HG02870 (cell line): Measurements from ENCODE around the gene ANKRD16.
A peak's percentile ranks its signal among the peaks of the same experiment; 100 is the strongest.
"Not testable (repeated sequence)": the region's sequence is repeated elsewhere in the genome, so short reads cannot be mapped to it uniquely, and the experiment has no call there.

Source experiments
- ATAC-seq: cut with Tn5 transposase; IDR thresholded peaks from one replicate; pipeline ENCODE4 v1.9.1; 2021; ENCODE audit warnings: mild to moderate bottlenecking, moderate library complexity; ENCODE audit not compliant: unreplicated experiment

ANKRD16 gene

GRCh38 chr10:5877041-5877440 lies 12.7 kb downstream of the ANKRD16 start:
- ATAC-seq, result not testable (repeated sequence)

- ATAC-seq, result no peak
Measured at GRCh38 chr10:5876181-5876768, 13.4 kb downstream of the ANKRD16 start.

DNA sequence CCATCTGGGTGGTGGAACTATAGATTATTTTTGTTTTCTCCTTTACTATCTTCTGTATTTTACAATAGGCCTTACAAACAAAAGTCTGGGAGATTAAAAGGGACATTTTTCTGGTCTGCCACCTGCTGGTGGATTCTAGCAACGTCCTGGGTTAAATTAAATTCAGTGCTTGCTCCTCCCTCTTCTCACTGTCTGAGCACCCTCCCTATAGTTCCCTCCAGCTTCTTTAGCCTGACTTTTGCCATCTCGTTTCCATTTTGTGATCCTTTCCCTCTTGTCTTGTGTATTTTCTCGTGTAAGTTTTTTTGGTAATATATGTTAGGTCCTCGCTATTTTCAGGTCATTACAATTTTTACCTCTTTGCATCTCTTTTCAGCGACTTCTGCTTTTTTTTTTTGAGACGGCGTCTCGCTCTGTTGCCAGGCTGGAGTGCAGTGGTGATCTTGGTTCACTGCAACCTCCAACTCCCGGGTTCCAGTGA lies 16.1 kb downstream of the ANKRD16 start:
- peak; percentile 70 for ATAC-seq

DNA sequence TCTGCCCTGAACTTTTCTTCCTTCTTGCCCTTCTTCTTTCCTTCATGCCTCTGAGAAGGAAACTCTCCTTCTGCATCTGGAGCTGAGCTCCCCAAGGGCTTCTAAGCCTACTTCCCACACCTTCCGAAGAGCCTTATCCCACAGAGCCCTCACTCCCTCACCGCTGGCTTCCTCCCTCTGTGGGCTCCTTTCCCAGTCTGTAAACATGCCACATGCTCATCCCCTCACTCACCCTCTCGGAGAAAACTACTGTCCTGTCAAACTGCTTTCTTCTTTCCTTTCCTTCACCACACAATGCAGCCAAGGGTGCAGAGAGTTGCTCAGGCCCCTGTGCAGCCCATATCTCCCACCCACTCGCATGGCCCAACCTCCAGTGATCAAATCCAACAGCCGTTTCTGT lies 18.1 kb downstream of the ANKRD16 start:
- ATAC-seq, result no peak

DNA sequence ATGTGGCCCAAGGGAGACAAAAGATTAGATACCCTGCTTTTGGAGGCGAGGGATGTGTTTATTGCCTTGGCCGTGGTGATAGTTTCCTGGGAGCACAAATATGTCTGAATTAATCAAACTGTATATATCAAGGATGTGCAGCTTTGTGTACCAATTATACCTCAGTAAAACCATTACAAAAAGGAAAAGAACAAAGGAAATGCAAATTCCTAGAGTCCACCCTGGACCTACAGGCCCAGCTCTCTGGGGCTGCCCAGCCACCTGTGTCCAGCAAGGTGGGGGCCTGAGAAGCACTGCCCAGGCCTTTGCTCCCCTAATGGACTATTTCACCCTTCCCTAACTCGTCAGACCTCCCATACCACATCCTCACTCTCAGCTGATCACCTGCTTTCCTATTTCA lies 20.5 kb downstream of the ANKRD16 start:
- ATAC-seq, result no peak

DNA sequence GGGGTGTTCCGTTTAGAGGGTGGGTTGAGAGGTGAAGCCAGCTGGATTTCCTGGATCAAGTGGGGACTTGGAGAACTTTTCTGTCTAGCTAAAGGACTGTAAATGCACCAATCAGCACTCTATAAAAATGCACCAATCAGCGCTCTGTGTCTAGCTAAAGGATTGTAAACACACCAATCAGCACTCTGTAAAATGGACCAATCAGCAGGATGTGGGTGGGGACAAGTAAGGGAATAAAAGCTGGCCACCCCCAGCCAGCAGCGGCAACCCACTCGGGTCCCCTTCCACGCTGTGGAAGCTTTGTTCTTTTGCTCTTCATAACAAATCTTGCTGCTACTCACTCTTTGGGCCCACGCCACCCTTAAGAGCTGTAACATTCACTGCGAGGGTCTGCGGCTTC lies 21.3 kb downstream of the ANKRD16 start:
- not testable (repeated sequence) for ATAC-seq

DNA sequence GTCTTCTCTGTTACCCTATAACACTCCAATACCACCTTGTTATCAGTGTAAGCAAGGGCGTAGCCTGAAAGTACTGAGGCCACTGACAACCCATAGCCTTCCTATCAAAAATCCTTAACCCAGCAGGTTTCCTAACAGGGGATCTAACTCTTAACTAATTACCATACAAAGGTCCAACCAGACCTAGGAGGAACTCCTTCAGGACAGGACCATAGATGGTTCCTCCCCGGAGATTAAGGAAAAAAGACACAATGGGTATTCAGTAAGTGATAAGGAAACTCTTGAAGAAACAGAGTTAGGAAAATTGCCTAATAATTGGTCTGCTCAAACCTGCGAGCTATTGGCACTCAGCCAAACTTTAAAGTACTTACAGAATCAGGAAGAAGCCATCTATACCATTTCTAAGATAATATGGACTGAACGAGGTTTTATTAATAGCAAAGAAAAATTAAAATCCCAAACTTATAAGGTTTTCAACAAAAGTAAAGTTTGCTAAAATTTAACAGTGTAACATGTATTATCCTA lies 22.5 kb downstream of the ANKRD16 start:
- ATAC-seq, result not testable (repeated sequence)

- not testable (repeated sequence) for ATAC-seq
Measured at GRCh38 chr10:5866451-5867081, 23.1 kb downstream of the ANKRD16 start.

DNA sequence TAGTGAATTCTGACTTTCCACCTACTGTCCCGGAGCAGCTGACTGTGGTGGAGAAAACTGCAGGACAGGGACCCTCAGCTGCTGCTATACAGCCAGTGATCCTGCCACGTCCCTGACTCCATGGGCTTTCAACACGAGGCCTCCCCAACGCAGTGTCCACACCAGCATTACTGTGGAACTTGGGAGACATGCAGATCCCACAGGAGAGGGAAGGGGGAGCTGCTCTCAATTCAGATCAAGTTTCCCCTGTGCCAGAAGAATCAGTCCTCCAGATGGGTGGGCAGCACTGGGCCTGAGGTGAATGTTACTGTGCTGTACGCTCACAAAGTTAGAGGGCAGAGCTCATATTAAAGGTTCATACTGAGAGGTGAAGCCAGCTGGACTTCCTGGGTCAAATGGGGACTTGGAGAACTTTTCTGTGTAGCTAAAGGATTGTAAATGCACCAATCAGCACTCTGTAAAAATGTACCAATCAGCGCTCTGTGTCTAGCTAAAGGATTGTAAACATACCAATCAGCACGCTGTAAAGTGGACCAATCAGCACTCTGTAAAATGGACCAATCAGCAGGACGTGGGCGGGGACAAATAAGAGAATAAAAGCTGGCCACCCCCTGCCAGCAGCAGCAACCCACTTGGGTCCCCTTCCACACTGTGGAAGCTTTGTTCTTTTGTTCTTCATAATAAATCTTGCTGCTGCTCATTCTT lies 26.6 kb downstream of the ANKRD16 start:
- not testable (repeated sequence) for ATAC-seq

GRCh38 chr10:5862360-5862961 lies 27.2 kb downstream of the ANKRD16 start:
- ATAC-seq, result peak; percentile 95

GRCh38 chr10:5860066-5860465 lies 29.6 kb downstream of the ANKRD16 start:
- no peak for ATAC-seq

- no peak for ATAC-seq
Measured at GRCh38 chr10:5858811-5859210, 30.9 kb downstream of the ANKRD16 start.

- ATAC-seq, result no peak
Measured at GRCh38 chr10:5856701-5857004, 33.0 kb downstream of the ANKRD16 start.

- ATAC-seq, result no peak
Measured at GRCh38 chr10:5855979-5856700, 33.6 kb downstream of the ANKRD16 start.

- ATAC-seq, result no peak
Measured at GRCh38 chr10:5854131-5854475, 35.6 kb downstream of the ANKRD16 start.

GRCh38 chr10:5846667-5847066 lies 43.0 kb downstream of the ANKRD16 start:
- ATAC-seq, result not testable (repeated sequence)

DNA sequence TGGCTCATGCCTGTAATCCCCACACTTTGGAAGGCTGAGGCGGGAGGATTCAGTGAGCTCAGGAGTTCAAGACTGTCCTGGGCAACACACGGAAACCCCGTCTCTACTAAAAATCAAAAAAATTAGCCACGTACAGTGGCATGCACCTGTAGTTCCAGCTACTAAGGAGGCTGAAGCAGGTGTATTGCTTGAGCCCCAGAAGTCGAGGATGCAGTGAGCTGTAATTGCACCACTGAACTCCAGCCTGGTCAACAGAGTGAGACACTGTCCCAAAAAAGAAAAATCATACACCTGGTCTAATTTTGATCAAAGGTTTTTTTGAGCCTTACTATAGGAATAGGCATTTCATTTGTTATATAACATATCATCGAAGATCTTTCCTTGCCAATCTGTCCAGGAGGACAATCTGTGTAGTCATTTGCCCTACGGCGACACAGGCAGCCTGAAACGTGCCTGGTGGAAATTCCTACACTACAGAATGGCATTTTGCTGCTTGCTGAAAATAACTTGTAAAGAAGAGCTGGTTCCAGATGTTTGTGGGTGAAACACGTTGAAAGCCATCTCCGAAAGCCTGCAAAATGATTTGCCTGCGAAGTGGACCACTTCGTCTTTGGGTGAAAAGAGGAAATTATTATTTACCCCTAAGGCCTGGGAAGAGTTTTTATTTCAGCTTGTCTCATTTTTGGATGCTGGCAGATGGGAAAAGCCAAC lies 45.2 kb downstream of the ANKRD16 start:
- ATAC-seq, result no peak

GRCh38 chr10:5843686-5844344 lies 45.9 kb downstream of the ANKRD16 start:
- peak; percentile 30 for ATAC-seq

DNA sequence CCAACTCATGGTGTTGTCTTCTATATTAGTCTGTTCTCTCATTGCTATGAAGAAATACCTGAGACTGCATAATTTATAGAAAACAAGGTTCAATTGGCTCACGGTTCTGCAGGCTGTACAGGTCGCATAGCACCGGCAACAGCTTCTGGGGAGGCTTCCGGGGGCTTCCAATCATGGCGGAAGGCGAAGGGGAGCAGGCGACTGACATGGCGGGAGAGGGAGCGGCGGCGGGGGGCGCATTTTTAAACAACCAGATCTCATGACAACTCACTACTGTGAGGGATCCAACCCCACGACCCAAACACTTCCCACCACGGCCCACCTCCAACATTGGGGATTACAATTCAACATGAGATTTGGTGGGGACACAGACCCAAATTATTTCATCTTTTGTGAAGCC lies 47.7 kb downstream of the ANKRD16 start:
- no peak for ATAC-seq
